HepG2 (cell line): ENCODE measurements around the gene EDN2. TPM values are rescaled to one million over a fixed set of nuclear protein-coding genes. Genes with fewer than 3 reads are reported as not detected.

Experiments
- ATAC-seq: fragments of 200-7000 bp; cut with Tn5 transposase; 3 replicates; pipeline ENCODE4 v1.9.1; 2020; ENCODE audit warnings: mild to moderate bottlenecking, moderate library complexity
- BruUV-seq: library from RNA; stranded (reverse); fragments of 400-500 nt; replicated peaks from 2 replicates; lab custom pipeline; 2021; lab: Mats Ljungman, UMichigan
- CTCF ChIA-PET: fragments of 300-600 bp; formaldehyde crosslinking; extraction: SDS; loops from one replicate; lab custom pipeline; 2021; ENCODE audit warnings: low total read pairs, inconsistent platforms, low intra/inter-chr PET ratio; lab: Yijun Ruan, JAX
- POLR2A ChIA-PET: fragments of 350-600 bp; sonication (Branson Sonifier 250); formaldehyde crosslinking; loops from one replicate; lab custom pipeline; 2020; ENCODE audit warnings: antibody characterized with exemption, inconsistent platforms; lab: Yijun Ruan, JAX
- DNase-seq: peaks from one replicate; pipeline ENCODE4 v3.0.0-alpha.2; 2015; ENCODE audit warnings: low spot score
- FAIRE-seq: peaks from 3 replicates; lab custom pipeline; 2011; peaks lifted over from hg19 to GRCh38; lab: Jason Lieb, UNC
- H2AFZ ChIP-seq: one replicate; pipeline ENCODE4 v1.6.1; 2011; ENCODE audit warnings: low read length, inconsistent platforms
- H3K27ac ChIP-seq: fragments of 300-600 bp; 3 replicates; pipeline ENCODE4 v1.8.0; 2011; ENCODE audit warnings: mixed run types, mild to moderate bottlenecking, mixed read lengths, low read length, inconsistent platforms; ENCODE audit not compliant: insufficient read depth; ENCODE audit errors: extremely low read length
- H3K27me3 ChIP-seq, 2 experiments: fragments of 200-600 bp in 1 of 2; 2 replicates in 1 of 2; 3 replicates in 1 of 2; pipeline versions ENCODE4 v1.6.0 to v1.8.0; 2011; ENCODE audit warnings: low read length in 2 of 2, mild to moderate bottlenecking in 2 of 2, moderate library complexity in 2 of 2, inconsistent platforms in 1 of 2; ENCODE audit not compliant: insufficient read depth in 2 of 2, control insufficient read depth in 1 of 2
- H3K36me3 ChIP-seq, 2 experiments: fragments of 200-600 bp in 1 of 2; replicated peaks in 1 of 2; 2 replicates in 1 of 2; 3 replicates in 1 of 2; pipeline versions ENCODE4 v1.5.1 to v1.8.0; 2011; ENCODE audit warnings: low read length in 2 of 2, inconsistent platforms in 1 of 2; ENCODE audit not compliant: insufficient read depth in 2 of 2, control insufficient read depth in 1 of 2
- H3K4me1 ChIP-seq: 2 replicates; pipeline ENCODE4 v1.5.1; 2012; ENCODE audit warnings: low read length, inconsistent platforms; ENCODE audit not compliant: insufficient read depth
- H3K4me2 ChIP-seq: 2 replicates; pipeline ENCODE4 v1.6.0; 2011; ENCODE audit warnings: low read depth, low read length, inconsistent platforms
- H3K4me3 ChIP-seq, 3 experiments: fragments of 200-600 bp in 1 of 3; sonication (generic), shearing (Covaris generic) in 1 of 3; replicated peaks in 1 of 3; 2 replicates each; pipeline ENCODE4 v1.5.1; 2011 to 2016; ENCODE audit warnings: low read length in 3 of 3, inconsistent platforms in 2 of 3, low read depth in 2 of 3, mild to moderate bottlenecking in 2 of 3, control low read depth in 1 of 3, mixed read lengths in 1 of 3; ENCODE audit not compliant: insufficient read depth in 1 of 3
- H3K79me2 ChIP-seq: one replicate; pipeline ENCODE4 v1.6.1; 2011; ENCODE audit warnings: low read length, inconsistent platforms; ENCODE audit not compliant: insufficient read depth
- H3K9ac ChIP-seq: 2 replicates; pipeline ENCODE4 v1.6.0; 2011; ENCODE audit warnings: mild to moderate bottlenecking, low read depth, low read length, inconsistent platforms; ENCODE audit not compliant: insufficient read depth
- H3K9me3 ChIP-seq: 2 replicates; pipeline ENCODE4 v1.5.1; 2012; ENCODE audit warnings: mild to moderate bottlenecking, low read length
- H4K20me1 ChIP-seq: 2 replicates; pipeline ENCODE4 v1.6.0; 2011; ENCODE audit warnings: inconsistent platforms, mild to moderate bottlenecking, low read length, moderate library complexity; ENCODE audit not compliant: insufficient read depth
- KMT2A ChIP-seq: sonication (generic); formaldehyde crosslinking; IDR thresholded peaks from 2 replicates; pipeline ENCODE4 v1.4.0; 2020; ENCODE audit warnings: missing genetic modification reagents
- ZBTB14 ChIP-seq: sonication (generic); formaldehyde crosslinking; IDR thresholded peaks from 2 replicates; pipeline ENCODE4 v1.4.0; 2020; ENCODE audit warnings: missing genetic modification reagents
- ZFP91 ChIP-seq: sonication (generic); formaldehyde crosslinking; IDR thresholded peaks from 2 replicates; pipeline ENCODE4 v1.9.0; 2022; ENCODE audit warnings: missing genetic modification reagents, mild to moderate bottlenecking, borderline replicate concordance
- ZMYM4 ChIP-seq: sonication (generic); formaldehyde crosslinking; IDR thresholded peaks from 2 replicates; pipeline ENCODE4 v1.8.1; 2023; ENCODE audit warnings: mild to moderate bottlenecking, missing genetic modification reagents
- ZNF674 ChIP-seq: sonication (generic); formaldehyde crosslinking; IDR thresholded peaks from 2 replicates; pipeline ENCODE4 v1.5.0; 2020; ENCODE audit warnings: low read depth, mild to moderate bottlenecking, missing genetic modification reagents
- ZNF891 ChIP-seq: sonication (generic); formaldehyde crosslinking; IDR thresholded peaks from 2 replicates; pipeline ENCODE4 v1.5.0; 2020; ENCODE audit warnings: mild to moderate bottlenecking, missing genetic modification reagents
- WGBS: methylation state at CpG from one replicate; pipeline ENCODE4 v1.1.6; 2017; ENCODE audit warnings: low lambda C conversion rate; 5-methylcytosine and 5-hydroxymethylcytosine counted together
- in situ Hi-C: cut with HindIII; loops from 2 replicates; pipeline ENCODE4 v1.10.0; 2017; ENCODE audit warnings: low pct_unique_long_range_greater_than_20kb; ENCODE audit not compliant: extremely low pct_ligation_motif_present
- intact Hi-C: fragments of 100-400 bp; cut with micrococcal nuclease; formaldehyde crosslinking; loops from one replicate; pipeline ENCODE4 v1.10.0; 2022; ENCODE audit not compliant: unreplicated experiment
- polyA plus RNA-seq, 8 experiments: library from polyadenylated mRNA; depleted of rRNA in 3 of 8; stranded (reverse) in 7 of 8; unstranded in 1 of 8; fragments of >200 nt; fragmentation: Illumina TruSeq in 4 of 8; extraction: Trizol in 4 of 8; gene quantifications; 2 replicates each; pipeline versions ENCODE4 v1.2.1 to v1.2.3, GENCODE V29; 2011 to 2016; ENCODE audit warnings: low read depth in 4 of 8, missing spikeins in 1 of 8, mixed read lengths in 1 of 8; ENCODE audit not compliant: insufficient read depth in 1 of 8
- total RNA-seq, 5 experiments: library from RNA; depleted of rRNA; stranded (reverse); fragments of >200 nt; fragmentation: Illumina TruSeq; extraction: Trizol; gene quantifications; 2 replicates each; pipeline ENCODE4 v1.2.3, GENCODE V29; 2016; ENCODE audit warnings: low read depth in 1 of 5

The EDN2 gene
- total and polyA plus RNA-seq, 2 of the 13 experiments (the other 11 are each of a cell fraction or from before 2014, with no cell fraction given), result not detected

- ATAC-seq (no peak), FAIRE-seq (no peak), DNase-seq (no peak)
- no peaks in the 10 kb centered on the region for H3K36me3 ChIP-seq
- WGBS, result 34% methylated on average over 4 of the region's 4 CpGs
- H3K4me2 ChIP-seq, result no peak overlapping the region
- ChIA-PET CTCF (no interaction called here), POLR2A (no interaction called here)
- H4K20me1 ChIP-seq, result no peaks in the 10 kb centered on the region
- BruUV-seq, result no TSS peak
- no peaks in the 10 kb centered on the region for H3K79me2 ChIP-seq
- no peak overlapping the region for H3K4me3 ChIP-seq
- in situ Hi-C loops (no loop called here), intact Hi-C loops (no loop called here)
- H3K27ac ChIP-seq, result no peak overlapping the region
- TF ChIP-seq KMT2A (CRISPR knock-in tag), result no peak
- TF ChIP-seq ZNF891 (CRISPR knock-in tag), result no peak
- no peak for TF ChIP-seq ZNF674 (CRISPR knock-in tag)
- TF ChIP-seq ZBTB14 (CRISPR knock-in tag), result no peak
- TF ChIP-seq ZMYM4 (CRISPR knock-in tag), result no peak
- no peak for TF ChIP-seq ZFP91
- no peak overlapping the region for H3K9ac ChIP-seq
- H3K4me1 ChIP-seq, result peaks cover 1% of the 10 kb centered on the region; the same call in 1 of the 2 replicates
- H3K27me3 ChIP-seq, result 0 out of 5 replicates have a peak, but pooled peaks cover 2 to 6% of the 10 kb centered on the region in 2 experiments
- H3K9me3 ChIP-seq, result no peaks in the 10 kb centered on the region
- H2AFZ ChIP-seq, result no peak overlapping the region
These were observed 16.8 kb downstream of the EDN2 start for GRCh38 chr1:41467673-41468072.
